ENCODE results near the gene ABLIM2. TPM values are rescaled to one million over a fixed set of nuclear protein-coding genes. Genes with fewer than 3 reads are reported as not detected.
"Not testable (repeated sequence)": the region's sequence is repeated elsewhere in the genome, so short reads cannot be mapped to it uniquely, and the experiment has no call there.

ABLIM2 gene
- total RNA-seq, 4 donors from 2014 or later, result 177 to 281 (median 244) TPM

GRCh38 chr4:8143392-8144140, 15.0 kb downstream of the ABLIM2 start:
- H3K4me3 ChIP-seq, result peak overlapping the region in 2 of 4 donors; percentile 6 to 9
- no peaks in the 10 kb centered on the region for H3K27me3 ChIP-seq
- H3K36me3 ChIP-seq, result peaks cover 0 to 1% of the 10 kb centered on the region in 2 donors
- H3K4me1 ChIP-seq, result peaks cover 52 to 63% of the 10 kb centered on the region in 2 donors
- intact Hi-C loops (cut with DNase I; ENCODE audit: low total_unique reads), result loop anchor here (1.0 kb wide), 2 partner anchors 16 to 22 kb away; no protein-coding TSS in a partner anchor
- peak overlapping the region; percentile 94 to 99 (median 96) for H3K27ac ChIP-seq
- no peaks in the 10 kb centered on the region for H3K9me3 ChIP-seq
- TF ChIP-seq CTCF (IDR thresholded peaks at IDR 0.05 in 4 of 5, conservative IDR thresholded peaks at IDR 0.05 in 1 of 5) (peak in 2 of 5 experiments; percentile 3 to 7), POLR2A (IDR thresholded peaks at IDR 0.05) (peak; percentile 13 to 43)
- DNase-seq, result peak; percentile 70 to 94
- ATAC-seq, result peak; percentile 57 to 60
- in situ Hi-C loops (cut with MboI; ENCODE audit: low sequenced_read_pairs in 4 of 4), result no loop called here

GRCh38 chr4:8142556-8142955, 16.1 kb downstream of the ABLIM2 start:
- Histone ChIP-seq H3K27me3 (no peaks in the 10 kb centered on the region), H3K9me3 (no peaks in the 10 kb centered on the region), H3K27ac (peak overlapping the region; percentile 94 to 99 (median 96)), H3K4me1 (peaks cover 52 to 59% of the 10 kb centered on the region in 2 donors), H3K36me3 (no peaks in the 10 kb centered on the region), H3K4me3 (no peak overlapping the region)
- in situ Hi-C loops (cut with MboI; ENCODE audit: low sequenced_read_pairs in 4 of 4), result no loop called here
- intact Hi-C loops (cut with DNase I; ENCODE audit: low total_unique reads), result no loop called here
- ATAC-seq (no peak), DNase-seq (no peak)
- no peak for TF ChIP-seq CTCF (IDR thresholded peaks at IDR 0.05 in 4 of 5, conservative IDR thresholded peaks at IDR 0.05 in 1 of 5)
- no peak for TF ChIP-seq POLR2A (IDR thresholded peaks at IDR 0.05)

GRCh38 chr4:8141935-8142334, 16.7 kb downstream of the ABLIM2 start:
- in situ Hi-C loops (cut with MboI; ENCODE audit: low sequenced_read_pairs in 4 of 4), result no loop called here
- peaks cover 49 to 52% of the 10 kb centered on the region in 2 donors for H3K4me1 ChIP-seq
- H3K27me3 ChIP-seq, result no peaks in the 10 kb centered on the region
- TF ChIP-seq CTCF (IDR thresholded peaks at IDR 0.05 in 4 of 5, conservative IDR thresholded peaks at IDR 0.05 in 1 of 5) (no peak), POLR2A (IDR thresholded peaks at IDR 0.05) (peak; percentile 29 to 49)
- DNase-seq (peak in 1 of 2 donors; percentile 79), ATAC-seq (peak in 1 of 2 donors; percentile 32)
- intact Hi-C loops (cut with DNase I; ENCODE audit: low total_unique reads), result no loop called here
- H3K27ac ChIP-seq, result peak overlapping the region; percentile 94 to 99 (median 96)
- no peaks in the 10 kb centered on the region for H3K9me3 ChIP-seq
- H3K4me3 ChIP-seq, result no peak overlapping the region
- H3K36me3 ChIP-seq, result no peaks in the 10 kb centered on the region

- Histone ChIP-seq H3K4me3 (no peak overlapping the region), H3K27ac (peak overlapping the region; percentile 94 to 99 (median 96)), H3K4me1 (peaks cover 42% of the 10 kb centered on the region in 2 donors), H3K36me3 (no peaks in the 10 kb centered on the region), H3K9me3 (no peaks in the 10 kb centered on the region), H3K27me3 (no peaks in the 10 kb centered on the region)
- intact Hi-C loops (cut with DNase I; ENCODE audit: low total_unique reads), result no loop called here
- in situ Hi-C loops (cut with MboI; ENCODE audit: low sequenced_read_pairs in 4 of 4), result no loop called here
- no peak for TF ChIP-seq CTCF (IDR thresholded peaks at IDR 0.05 in 4 of 5, conservative IDR thresholded peaks at IDR 0.05 in 1 of 5)
- TF ChIP-seq POLR2A (IDR thresholded peaks at IDR 0.05), result no peak
- no peak for ATAC-seq
- no peak for DNase-seq
Observed at GRCh38 chr4:8140915-8141314, 17.7 kb downstream of the ABLIM2 start.

- H3K27ac ChIP-seq; ATAC-seq; H3K36me3 ChIP-seq; H3K4me3 ChIP-seq; intact Hi-C loops (cut with DNase I; ENCODE audit: low total_unique reads); DNase-seq; H3K27me3 ChIP-seq; H3K9me3 ChIP-seq; in situ Hi-C loops (cut with MboI; ENCODE audit: low sequenced_read_pairs in 4 of 4): not testable (repeated sequence)
- H3K4me1 ChIP-seq, result peaks cover 35 to 36% of the 10 kb centered on the region in 2 donors
Observed at GRCh38 chr4:8139726-8140125, 18.9 kb downstream of the ABLIM2 start.

Measured in gastrocnemius medialis (tissue), 4 donors.